ENCODE results near the gene WFS1. TPM values are rescaled to one million over a fixed set of nuclear protein-coding genes. Genes with fewer than 3 reads are reported as not detected.

WFS1 gene
- total RNA-seq, 2 donors from 2014 or later = 12.1 to 12.7 TPM

GRCh38 chr4:6347511-6348045, 77.9 kb downstream of the WFS1 start:
- intact Hi-C loops (cut with DNase I) = no loop called here
- H3K4me3 ChIP-seq = no peak overlapping the region
- no peak overlapping the region for H3K27ac ChIP-seq
- no peak overlapping the region for H3K9ac ChIP-seq (ENCODE audit: low read depth in 2 of 2, low read length in 2 of 2)
- H3K4me1 ChIP-seq = no peaks in the 10 kb centered on the region
- no peaks in the 10 kb centered on the region for H3K9me3 ChIP-seq
- TF ChIP-seq CTCF (IDR thresholded peaks at IDR 0.05) = no peak
- no peaks in the 10 kb centered on the region for H3K27me3 ChIP-seq
- DNase-seq = no peak
- H3K36me3 ChIP-seq = no peaks in the 10 kb centered on the region

GRCh38 chr4:6348408-6348807, 78.8 kb downstream of the WFS1 start:
- no peak overlapping the region for H3K4me3 ChIP-seq
- TF ChIP-seq CTCF (IDR thresholded peaks at IDR 0.05) = no peak
- H3K27me3 ChIP-seq = no peaks in the 10 kb centered on the region
- no peaks in the 10 kb centered on the region for H3K9me3 ChIP-seq
- intact Hi-C loops (cut with DNase I) = no loop called here
- DNase-seq = no peak
- no peaks in the 10 kb centered on the region for H3K4me1 ChIP-seq
- no peak overlapping the region for H3K9ac ChIP-seq (ENCODE audit: low read depth in 2 of 2, low read length in 2 of 2)
- H3K27ac ChIP-seq = no peak overlapping the region
- no peaks in the 10 kb centered on the region for H3K36me3 ChIP-seq

- no peaks in the 10 kb centered on the region for H3K27me3 ChIP-seq
- intact Hi-C loops (cut with DNase I) = no loop called here
- no peak for DNase-seq
- no peak overlapping the region for H3K9ac ChIP-seq (ENCODE audit: low read depth in 2 of 2, low read length in 2 of 2)
- H3K36me3 ChIP-seq = no peaks in the 10 kb centered on the region
- no peak overlapping the region for H3K4me3 ChIP-seq
- H3K27ac ChIP-seq = no peak overlapping the region
- H3K9me3 ChIP-seq = no peaks in the 10 kb centered on the region
- no peak for TF ChIP-seq CTCF (IDR thresholded peaks at IDR 0.05)
- H3K4me1 ChIP-seq = no peaks in the 10 kb centered on the region
Measured at GRCh38 chr4:6349896-6350603, 80.4 kb downstream of the WFS1 start.

GRCh38 chr4:6350646-6351045, 81.0 kb downstream of the WFS1 start:
- H3K36me3 ChIP-seq = no peaks in the 10 kb centered on the region
- TF ChIP-seq CTCF (IDR thresholded peaks at IDR 0.05) = no peak
- H3K9me3 ChIP-seq = no peaks in the 10 kb centered on the region
- no peak for DNase-seq
- no peak overlapping the region for H3K27ac ChIP-seq
- no peak overlapping the region for H3K9ac ChIP-seq (ENCODE audit: low read depth in 2 of 2, low read length in 2 of 2)
- H3K4me3 ChIP-seq = no peak overlapping the region
- intact Hi-C loops (cut with DNase I) = no loop called here
- H3K27me3 ChIP-seq = no peaks in the 10 kb centered on the region
- no peaks in the 10 kb centered on the region for H3K4me1 ChIP-seq

GRCh38 chr4:6351246-6352000, 81.8 kb downstream of the WFS1 start:
- no peak overlapping the region for H3K27ac ChIP-seq
- H3K9ac ChIP-seq (ENCODE audit: low read depth in 2 of 2, low read length in 2 of 2) = no peak overlapping the region
- no peak overlapping the region for H3K4me3 ChIP-seq
- no peaks in the 10 kb centered on the region for H3K4me1 ChIP-seq
- no peaks in the 10 kb centered on the region for H3K36me3 ChIP-seq
- no peak for TF ChIP-seq CTCF (IDR thresholded peaks at IDR 0.05)
- H3K27me3 ChIP-seq = no peaks in the 10 kb centered on the region
- no peaks in the 10 kb centered on the region for H3K9me3 ChIP-seq
- intact Hi-C loops (cut with DNase I) = no loop called here
- no peak for DNase-seq
